HG02759 (cell line): ENCODE results near the gene DDX18.

ENCODE experiments used
- ATAC-seq: cut with Tn5 transposase; IDR thresholded peaks from one replicate; pipeline ENCODE4 v1.9.1; 2021; ENCODE audit warnings: mild to moderate bottlenecking, moderate library complexity; ENCODE audit not compliant: unreplicated experiment

DDX18 gene

GRCh38 chr2:117833911-117834310 lies 19.4 kb downstream of the DDX18 start:
- no peak for ATAC-seq

- no peak for ATAC-seq
These were observed 20.5 kb downstream of the DDX18 start for GRCh38 chr2:117834992-117835391.

GRCh38 chr2:117835990-117836760 lies 21.7 kb downstream of the DDX18 start:
- peak; percentile 95 for ATAC-seq

GRCh38 chr2:117845304-117845703 lies 30.8 kb downstream of the DDX18 start:
- no peak for ATAC-seq

GRCh38 chr2:117850015-117850414 lies 35.5 kb downstream of the DDX18 start:
- no peak for ATAC-seq

GRCh38 chr2:117850461-117850860 lies 36.0 kb downstream of the DDX18 start:
- no peak for ATAC-seq

- ATAC-seq: no peak
These were observed 37.5 kb downstream of the DDX18 start for GRCh38 chr2:117851969-117852368.

- no peak for ATAC-seq
These were observed 38.8 kb downstream of the DDX18 start for GRCh38 chr2:117853316-117853715.

GRCh38 chr2:117853873-117854272 lies 39.4 kb downstream of the DDX18 start:
- no peak for ATAC-seq

GRCh38 chr2:117854610-117855009 lies 40.1 kb downstream of the DDX18 start:
- no peak for ATAC-seq

- no peak for ATAC-seq
These were observed 41.4 kb downstream of the DDX18 start for GRCh38 chr2:117855886-117856285.

- ATAC-seq: no peak
These were observed 42.1 kb downstream of the DDX18 start for GRCh38 chr2:117856415-117857210.

- ATAC-seq: no peak
These were observed 43.8 kb downstream of the DDX18 start for GRCh38 chr2:117858336-117858735.

GRCh38 chr2:117858892-117859531 lies 44.5 kb downstream of the DDX18 start:
- ATAC-seq: no peak

GRCh38 chr2:117859532-117859911 lies 45.0 kb downstream of the DDX18 start:
- ATAC-seq: no peak

GRCh38 chr2:117859924-117860647 lies 45.6 kb downstream of the DDX18 start:
- ATAC-seq: no peak

- ATAC-seq: no peak
These were observed 48.0 kb downstream of the DDX18 start for GRCh38 chr2:117862459-117862858.

GRCh38 chr2:117875786-117876185 lies 61.3 kb downstream of the DDX18 start:
- ATAC-seq: no peak

GRCh38 chr2:117879003-117879402 lies 64.5 kb downstream of the DDX18 start:
- ATAC-seq: no peak
